Activated naive CD4-positive, alpha-beta T cell treated with anti-CD3 and anti-CD28 coated beads for 36 hours (primary cell): ENCODE results near the gene SGCD. TPM values are rescaled to one million over a fixed set of nuclear protein-coding genes. Genes with fewer than 3 reads are reported as not detected.
A peak's percentile ranks its signal among the peaks of the same experiment; 100 is the strongest.
"Not testable (repeated sequence)": the region's sequence is repeated elsewhere in the genome, so short reads cannot be mapped to it uniquely, and the experiment has no call there.

Experiments
- CTCF ChIA-PET: fragments of 350-600 bp; sonication (Branson Sonifier 250); formaldehyde crosslinking; loops from one replicate; lab custom pipeline; 2021; ENCODE audit warnings: antibody characterized with exemption; lab: Charles Lee
- DNase-seq: peaks from one replicate; pipeline ENCODE4 v3.0.0-alpha.2; 2020
- H3K27ac Mint-ChIP-seq: one replicate; pipeline ENCODE4 v1.8.0; 2021; ENCODE audit warnings: mild to moderate bottlenecking, mixed read lengths
- H3K27me3 Mint-ChIP-seq: one replicate; pipeline ENCODE4 v1.8.0; 2021; ENCODE audit warnings: low read depth, mixed read lengths
- H3K36me3 Mint-ChIP-seq: one replicate; pipeline ENCODE4 v1.8.0; 2021; ENCODE audit warnings: low read depth, mixed read lengths
- H3K4me1 Mint-ChIP-seq: one replicate; pipeline ENCODE4 v1.8.0; 2021; ENCODE audit warnings: low read depth, mixed read lengths
- H3K4me3 Mint-ChIP-seq: one replicate; pipeline ENCODE4 v1.8.0; 2021; ENCODE audit warnings: mild to moderate bottlenecking, moderate library complexity, mixed read lengths
- H3K9me3 Mint-ChIP-seq: one replicate; pipeline ENCODE4 v1.8.0; 2021; ENCODE audit warnings: mixed read lengths
- intact Hi-C: fragments of 100-400 bp; cut with micrococcal nuclease; formaldehyde crosslinking; loops from one replicate; pipeline ENCODE4 v1.15.1; 2023
- total RNA-seq, 2 experiments: library from RNA; stranded (reverse); gene quantifications; one replicate each; pipeline ENCODE4 v1.2.3, GENCODE V29; 2021

Gene SGCD
- total RNA-seq, 2 experiments from 2014 or later: not detected

DNA sequence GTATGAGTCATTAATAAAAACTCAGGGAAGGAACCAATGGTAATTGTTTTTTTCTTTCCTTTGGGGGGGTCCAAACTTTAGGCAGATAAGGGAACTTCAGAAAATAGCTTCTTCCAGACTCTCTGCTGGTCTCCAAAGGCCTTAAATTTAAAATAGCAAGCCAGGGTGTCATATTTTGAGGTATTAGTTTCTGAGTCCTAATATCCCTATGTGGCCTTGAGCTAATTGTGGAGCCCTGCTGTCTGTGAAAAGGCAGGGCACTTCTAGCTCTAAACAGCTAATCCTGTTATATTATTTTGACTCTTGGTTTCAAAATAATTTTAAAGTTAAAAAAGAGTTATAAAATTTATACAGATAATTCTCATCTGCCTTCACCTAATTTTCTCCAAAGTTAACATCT, 327.5 kb downstream of the SGCD start:
- Mint-ChIP-seq H3K36me3 (no peaks in the 10 kb centered on the region), H3K4me1 (no peaks in the 10 kb centered on the region), H3K27me3 (peaks cover 9% of the 10 kb centered on the region), H3K9me3 (no peaks in the 10 kb centered on the region), H3K27ac (no peak overlapping the region), H3K4me3 (no peak overlapping the region)
- intact Hi-C loops: no loop called here
- CTCF ChIA-PET: no interaction called here
- no peak for DNase-seq

DNA sequence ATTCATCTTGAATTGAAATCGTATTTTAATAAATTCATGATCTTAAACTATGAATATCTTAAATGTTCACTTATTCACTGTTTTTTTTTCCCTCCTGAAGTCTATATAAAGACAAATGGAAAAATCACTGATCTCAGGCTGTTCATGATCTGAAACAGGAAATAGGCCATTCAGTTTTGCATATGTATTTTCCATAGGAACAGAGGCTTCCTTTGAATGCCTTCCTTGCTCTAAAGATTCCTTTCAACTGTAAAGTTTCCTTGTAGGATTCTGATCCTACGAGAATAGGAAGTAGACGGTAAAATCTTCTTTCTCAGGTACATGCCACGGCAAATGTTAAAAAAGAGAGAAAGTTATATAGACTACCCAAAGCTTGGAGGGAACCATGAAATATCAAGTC, 328.8 kb downstream of the SGCD start:
- Mint-ChIP-seq H3K9me3 (no peaks in the 10 kb centered on the region), H3K27me3 (peaks cover 9% of the 10 kb centered on the region), H3K4me1 (no peaks in the 10 kb centered on the region), H3K4me3 (no peak overlapping the region), H3K36me3 (no peaks in the 10 kb centered on the region), H3K27ac (no peak overlapping the region)
- DNase-seq: no peak
- intact Hi-C loops: no loop called here
- CTCF ChIA-PET: no interaction called here

DNA sequence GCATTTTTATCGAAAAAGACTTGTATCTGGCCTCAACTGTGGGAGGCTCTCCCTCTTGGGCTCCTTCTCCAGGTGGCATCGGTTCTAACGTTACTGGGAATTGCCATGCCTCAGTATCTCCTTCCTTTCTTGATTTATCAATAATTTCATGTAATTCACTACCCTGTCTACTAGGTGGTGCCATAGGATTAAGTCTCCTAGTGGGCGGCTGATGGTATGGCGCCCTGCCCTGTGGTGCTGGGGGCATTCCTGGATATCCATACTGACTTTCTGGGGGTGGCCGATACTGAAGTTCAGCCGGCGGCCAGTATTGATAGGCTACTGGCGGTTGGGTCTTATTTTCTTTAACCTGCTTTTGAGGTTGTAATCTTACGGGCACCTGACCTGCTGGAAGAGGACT, 337.9 kb downstream of the SGCD start:
- CTCF ChIA-PET, H3K4me1 Mint-ChIP-seq, H3K36me3 Mint-ChIP-seq, intact Hi-C loops, H3K27me3 Mint-ChIP-seq, H3K4me3 Mint-ChIP-seq, H3K9me3 Mint-ChIP-seq, H3K27ac Mint-ChIP-seq: not testable (repeated sequence)
- DNase-seq: peak; percentile 17

DNA sequence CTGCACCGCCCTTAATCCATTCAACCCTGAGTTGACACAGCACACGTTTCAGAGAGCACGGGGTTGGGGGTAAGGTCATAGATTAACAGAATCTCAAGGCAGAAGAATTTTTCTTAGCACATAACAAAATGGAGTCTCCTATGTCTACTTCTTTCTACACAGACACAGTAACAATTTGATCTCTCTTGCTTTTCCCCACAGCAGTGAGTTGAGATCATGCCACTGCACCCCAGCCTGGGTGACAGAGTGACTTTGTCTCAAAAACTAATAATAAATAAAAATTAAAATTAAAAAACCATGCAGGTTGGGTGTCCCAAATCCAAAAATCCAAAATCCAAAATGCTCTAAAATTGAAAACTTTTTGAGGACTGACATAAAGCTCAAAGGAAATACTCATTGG, 339.7 kb downstream of the SGCD start:
- H3K4me1 Mint-ChIP-seq, H3K4me3 Mint-ChIP-seq, H3K9me3 Mint-ChIP-seq, H3K27ac Mint-ChIP-seq, CTCF ChIA-PET, DNase-seq, intact Hi-C loops, H3K36me3 Mint-ChIP-seq, H3K27me3 Mint-ChIP-seq: not testable (repeated sequence)

DNA sequence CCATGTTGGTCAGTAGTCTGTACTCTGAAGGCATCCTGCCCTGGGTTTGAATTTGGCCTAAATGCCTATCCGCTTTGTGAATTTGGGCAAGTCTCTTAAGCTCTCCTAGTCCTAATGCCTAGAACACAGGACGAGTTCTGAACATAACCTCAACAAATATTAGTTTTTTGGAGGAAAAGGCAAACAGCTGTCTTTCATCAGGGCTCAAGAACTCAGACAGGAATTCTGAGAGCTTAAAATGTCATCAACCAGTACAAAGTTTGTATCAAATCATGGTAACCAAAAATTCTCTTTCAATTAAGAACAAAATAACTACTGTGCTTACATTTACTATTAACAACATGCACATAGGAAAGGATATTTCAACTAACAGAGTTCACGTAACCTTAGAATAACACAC, 340.7 kb downstream of the SGCD start:
- Mint-ChIP-seq H3K9me3 (no peaks in the 10 kb centered on the region), H3K27ac (no peak overlapping the region), H3K4me3 (no peak overlapping the region), H3K27me3 (no peaks in the 10 kb centered on the region), H3K4me1 (no peaks in the 10 kb centered on the region), H3K36me3 (no peaks in the 10 kb centered on the region)
- CTCF ChIA-PET: no interaction called here
- intact Hi-C loops: no loop called here
- no peak for DNase-seq

DNA sequence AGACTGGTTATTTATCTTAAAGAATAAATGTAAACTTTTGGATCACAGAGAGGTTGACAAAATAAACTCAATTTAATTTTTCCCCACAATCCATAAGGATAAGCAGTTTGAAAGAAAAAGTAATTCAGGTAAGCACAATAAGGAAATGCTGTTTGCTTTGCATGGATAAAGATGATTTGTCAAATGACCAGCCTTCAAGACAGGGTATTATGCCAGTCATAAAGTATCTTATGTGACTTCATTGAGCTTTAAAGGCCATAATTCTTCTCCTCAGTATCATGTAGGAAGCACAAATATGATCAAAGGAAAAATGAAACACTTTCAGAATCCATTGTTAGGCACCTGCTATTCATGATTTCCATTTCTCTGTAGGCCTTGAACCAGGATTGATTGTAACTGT, 342.5 kb downstream of the SGCD start:
- Mint-ChIP-seq H3K4me1 (no peaks in the 10 kb centered on the region), H3K27ac (no peak overlapping the region), H3K9me3 (no peaks in the 10 kb centered on the region), H3K4me3 (no peak overlapping the region), H3K27me3 (no peaks in the 10 kb centered on the region), H3K36me3 (no peaks in the 10 kb centered on the region)
- CTCF ChIA-PET: no interaction called here
- intact Hi-C loops: no loop called here
- no peak for DNase-seq

DNA sequence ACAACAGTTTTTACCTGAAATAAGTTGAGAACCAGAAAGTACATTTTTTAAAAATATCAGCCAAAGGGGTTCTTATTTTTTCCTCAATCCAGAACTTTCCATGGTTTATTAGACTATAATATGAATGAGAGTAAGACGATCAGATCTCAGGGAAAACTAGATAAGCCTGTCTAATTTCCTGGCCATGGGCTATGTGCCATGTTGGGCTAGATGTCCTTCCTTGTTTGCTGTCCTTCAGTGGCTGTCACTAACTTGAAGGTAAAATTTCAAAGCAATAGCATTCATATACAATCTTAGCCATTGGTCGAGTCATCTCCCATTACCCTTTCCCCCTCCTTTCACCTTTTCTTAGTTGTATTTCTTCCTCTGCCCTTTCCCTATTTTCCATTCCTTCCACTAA, 343.7 kb downstream of the SGCD start:
- no peaks in the 10 kb centered on the region for H3K27me3 Mint-ChIP-seq
- H3K36me3 Mint-ChIP-seq: no peaks in the 10 kb centered on the region
- H3K4me3 Mint-ChIP-seq: no peak overlapping the region
- no peaks in the 10 kb centered on the region for H3K4me1 Mint-ChIP-seq
- intact Hi-C loops: loop anchor here (5.0 to 10.0 kb wide), 4 partner anchors 147 to 464 kb away; no protein-coding TSS in a partner anchor
- no peak for DNase-seq
- no peak overlapping the region for H3K27ac Mint-ChIP-seq
- no peaks in the 10 kb centered on the region for H3K9me3 Mint-ChIP-seq
- CTCF ChIA-PET: interaction anchor here (0.7 kb wide), 1 partner anchor 300 kb away, joined by 3 read pairs; no protein-coding TSS in a partner anchor

DNA sequence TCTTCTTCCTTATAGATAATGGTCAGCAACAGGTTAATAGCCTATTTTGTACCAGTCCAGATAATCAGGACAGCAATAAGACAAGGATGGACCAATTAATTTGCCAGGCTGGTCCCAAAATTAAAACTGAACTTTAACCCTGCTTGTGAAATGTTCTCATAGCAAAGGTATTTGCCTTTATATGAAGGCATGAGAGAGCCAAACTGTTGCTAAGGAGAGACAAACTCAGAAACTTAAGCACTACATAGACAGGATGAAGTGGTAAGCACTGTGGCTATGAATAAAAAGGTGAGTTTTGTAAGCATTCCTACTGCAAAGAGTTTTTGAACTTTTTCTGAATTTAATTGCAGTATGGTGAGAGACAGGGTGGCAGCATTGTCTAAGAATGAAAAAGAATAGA, 348.4 kb downstream of the SGCD start:
- no peaks in the 10 kb centered on the region for H3K9me3 Mint-ChIP-seq
- CTCF ChIA-PET: interaction anchor here (1.7 kb wide), 1 partner anchor 10 kb away, joined by 5 read pairs; no protein-coding TSS in a partner anchor
- intact Hi-C loops: loop anchor here (10.0 kb wide), 1 partner anchor 459 kb away; no protein-coding TSS in a partner anchor
- no peaks in the 10 kb centered on the region for H3K4me1 Mint-ChIP-seq
- no peak for DNase-seq
- H3K27me3 Mint-ChIP-seq: no peaks in the 10 kb centered on the region
- H3K4me3 Mint-ChIP-seq: no peak overlapping the region
- H3K27ac Mint-ChIP-seq: no peak overlapping the region
- no peaks in the 10 kb centered on the region for H3K36me3 Mint-ChIP-seq

DNA sequence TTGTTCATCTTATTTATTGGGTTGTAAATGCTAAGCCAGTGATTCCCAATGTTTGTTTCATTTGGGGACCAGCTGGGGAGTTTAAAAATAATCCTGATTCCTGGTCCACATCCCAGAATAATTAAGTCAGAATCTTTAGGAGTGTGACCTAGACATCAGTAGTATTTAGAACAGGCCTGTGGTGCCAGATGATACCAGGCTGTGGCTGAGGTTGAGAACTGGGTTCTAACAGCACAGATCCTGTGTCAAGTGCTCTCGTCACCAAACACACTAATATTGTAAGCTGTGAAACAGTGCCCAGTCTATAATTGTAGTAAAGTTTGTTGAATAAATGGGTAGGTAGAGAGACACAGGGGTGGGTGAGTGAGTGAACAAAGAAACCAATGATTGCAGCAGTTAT, 351.0 kb downstream of the SGCD start:
- H3K36me3 Mint-ChIP-seq: no peaks in the 10 kb centered on the region
- H3K27me3 Mint-ChIP-seq: no peaks in the 10 kb centered on the region
- no peaks in the 10 kb centered on the region for H3K4me1 Mint-ChIP-seq
- no peak overlapping the region for H3K27ac Mint-ChIP-seq
- CTCF ChIA-PET: no interaction called here
- intact Hi-C loops: loop anchor here (10.0 kb wide), 1 partner anchor 457 kb away; no protein-coding TSS in a partner anchor
- no peak for DNase-seq
- H3K4me3 Mint-ChIP-seq: no peak overlapping the region
- H3K9me3 Mint-ChIP-seq: no peaks in the 10 kb centered on the region

DNA sequence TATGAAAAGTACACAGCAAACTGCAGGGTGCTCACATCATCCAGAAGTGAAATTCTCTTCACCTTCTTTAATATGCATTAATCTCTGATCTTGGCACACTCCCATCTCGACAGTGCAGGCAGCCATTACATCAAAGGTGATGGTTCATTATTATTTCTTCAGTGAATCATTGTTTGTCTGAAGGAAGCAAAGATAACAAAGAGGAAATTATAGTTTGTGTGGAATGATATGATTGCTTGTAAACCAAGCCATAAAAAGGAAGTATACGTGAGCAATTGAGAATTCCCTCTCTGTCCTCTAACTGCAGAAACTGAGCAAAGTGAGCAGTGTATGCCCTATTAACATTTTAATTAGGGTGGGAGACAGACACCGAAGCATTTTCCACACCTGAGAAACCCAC, 351.5 kb downstream of the SGCD start:
- no peak overlapping the region for H3K4me3 Mint-ChIP-seq
- intact Hi-C loops: loop anchor here (10.0 kb wide), 1 partner anchor 456 kb away; no protein-coding TSS in a partner anchor
- H3K4me1 Mint-ChIP-seq: no peaks in the 10 kb centered on the region
- CTCF ChIA-PET: no interaction called here
- H3K27ac Mint-ChIP-seq: no peak overlapping the region
- no peaks in the 10 kb centered on the region for H3K27me3 Mint-ChIP-seq
- H3K9me3 Mint-ChIP-seq: no peaks in the 10 kb centered on the region
- DNase-seq: no peak
- H3K36me3 Mint-ChIP-seq: no peaks in the 10 kb centered on the region

DNA sequence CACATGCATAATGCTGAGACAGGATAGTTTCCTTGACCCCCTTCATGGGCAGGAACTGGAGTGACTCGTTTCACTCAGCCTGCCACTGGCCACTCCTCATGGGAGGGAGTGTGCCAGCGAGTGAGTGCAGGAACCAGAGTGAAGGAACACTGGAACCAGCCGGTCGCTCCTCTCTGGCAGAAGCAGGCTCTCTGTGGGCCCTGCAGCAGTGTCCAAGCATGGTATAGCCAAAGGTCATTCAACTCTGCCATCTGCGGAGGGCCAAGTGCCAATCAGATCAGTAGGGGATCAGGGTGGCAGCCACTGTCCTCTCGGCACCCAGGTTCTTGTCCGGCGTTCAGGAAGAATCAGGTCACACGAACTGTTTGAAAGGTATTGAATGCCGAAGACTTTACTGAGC, 353.9 kb downstream of the SGCD start:
- no peaks in the 10 kb centered on the region for H3K36me3 Mint-ChIP-seq
- H3K27me3 Mint-ChIP-seq: peaks cover 2% of the 10 kb centered on the region
- intact Hi-C loops: no loop called here
- no peaks in the 10 kb centered on the region for H3K9me3 Mint-ChIP-seq
- no peak for DNase-seq
- H3K27ac Mint-ChIP-seq: no peak overlapping the region
- H3K4me1 Mint-ChIP-seq: no peaks in the 10 kb centered on the region
- H3K4me3 Mint-ChIP-seq: no peak overlapping the region
- CTCF ChIA-PET: no interaction called here

DNA sequence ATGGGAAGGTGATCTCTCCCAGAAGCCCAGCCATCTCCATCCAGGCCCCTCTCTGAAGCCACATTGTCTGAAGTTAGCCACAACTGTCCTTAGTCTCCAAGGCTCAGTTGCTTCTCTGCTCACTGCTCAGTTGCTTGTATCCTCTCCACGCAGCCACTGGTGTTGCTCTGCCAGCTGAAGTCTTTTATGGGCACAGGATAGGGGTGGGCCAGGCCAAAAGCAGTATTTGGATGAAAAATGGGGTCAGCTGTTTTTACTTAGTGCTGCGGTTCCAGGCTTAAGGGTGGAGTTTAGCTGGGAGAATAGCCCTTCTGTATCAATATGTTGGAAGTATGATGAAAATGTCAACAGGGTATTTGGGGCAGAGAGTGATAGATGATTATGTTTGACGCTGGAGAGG, 354.3 kb downstream of the SGCD start:
- CTCF ChIA-PET: no interaction called here
- no peaks in the 10 kb centered on the region for H3K36me3 Mint-ChIP-seq

DNA sequence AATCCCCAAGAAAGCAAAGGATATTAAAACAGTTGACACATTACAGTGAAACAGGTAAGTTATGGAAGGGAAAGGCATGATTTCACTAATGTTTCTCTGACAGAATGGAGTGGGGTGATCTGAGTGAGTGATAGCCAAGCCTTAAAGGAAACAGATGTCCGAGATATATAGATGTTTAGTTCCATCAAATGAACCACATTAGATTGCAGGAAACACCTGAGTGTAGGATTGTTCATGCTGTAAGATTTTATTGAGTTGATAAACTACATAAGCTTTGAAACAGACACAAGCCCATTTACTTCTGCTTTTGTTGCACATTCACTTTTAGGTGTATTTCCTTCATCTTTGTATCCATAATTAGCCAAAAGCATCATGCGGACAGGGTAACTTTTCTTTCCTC, 356.0 kb downstream of the SGCD start:
- Mint-ChIP-seq H3K36me3 (no peaks in the 10 kb centered on the region), H3K4me1 (no peaks in the 10 kb centered on the region), H3K9me3 (no peaks in the 10 kb centered on the region), H3K27me3 (peaks cover 2% of the 10 kb centered on the region), H3K27ac (no peak overlapping the region), H3K4me3 (no peak overlapping the region)
- DNase-seq: no peak
- CTCF ChIA-PET: no interaction called here
- intact Hi-C loops: no loop called here

More for the DNA sequence above, 354.3 kb downstream of the SGCD start:
- no peak overlapping the region for H3K27ac Mint-ChIP-seq
- no peak for DNase-seq
- no peaks in the 10 kb centered on the region for H3K9me3 Mint-ChIP-seq
- no peak overlapping the region for H3K4me3 Mint-ChIP-seq
- intact Hi-C loops: no loop called here
- H3K4me1 Mint-ChIP-seq: no peaks in the 10 kb centered on the region
- H3K27me3 Mint-ChIP-seq: peaks cover 2% of the 10 kb centered on the region
